ENCODE results near the gene RGL2.

GRCh38 chr6:33290459-33290858 lies 8.3 kb downstream of the RGL2 start:
- TF ChIP-seq EP300 (IDR thresholded peaks at IDR 0.05) (no peak), CTCF (IDR thresholded peaks at IDR 0.05) (no peak), POLR2A (IDR thresholded peaks at IDR 0.05) (no peak)

All from tibial nerve (tissue), 4 donors.